Stomach (tissue), 9 donors: ENCODE results near the gene TAF4B. TPM values are rescaled to one million over a fixed set of nuclear protein-coding genes. Genes with fewer than 3 reads are reported as not detected.
A peak's percentile ranks its signal among the peaks of the same experiment; 100 is the strongest.

Experiments used
- DNase-seq, 2 donors: peaks; one replicate each; pipeline versions ENCODE4 v3.0.0 to v3.0.0-alpha.2; 2013 to 2019
- H3K27ac ChIP-seq, 5 donors: fragments of 200-600 bp in 4 of 5; sonication (generic) in 4 of 5; one replicate each; pipeline ENCODE4 v1.5.1; 2013 to 2019; ENCODE audit warnings: mild to moderate bottlenecking in 1 of 5, moderate library complexity in 1 of 5
- H3K27me3 ChIP-seq, 3 donors: fragments of 200-600 bp; sonication (generic); one replicate each; pipeline ENCODE4 v1.5.1; 2017 to 2019; ENCODE audit warnings: mixed run types in 1 of 3
- H3K36me3 ChIP-seq, 4 donors: fragments of 200-600 bp; sonication (generic); 1 replicate in 3 of 4; 2 replicates in 1 of 4; pipeline ENCODE4 v1.5.1; 2016 to 2019
- H3K4me1 ChIP-seq, 4 donors: fragments of 200-600 bp; sonication (generic); one replicate each; pipeline ENCODE4 v1.5.1; 2016 to 2019
- H3K4me3 ChIP-seq, 4 donors: fragments of 200-600 bp; sonication (generic) in 3 of 4; one replicate each; pipeline ENCODE4 v1.5.1; 2016 to 2019; ENCODE audit warnings: mild to moderate bottlenecking in 1 of 4
- H3K9me3 ChIP-seq, 4 donors: fragments of 200-600 bp; sonication (generic); one replicate each; pipeline ENCODE4 v1.5.1; 2016 to 2019
- EP300 ChIP-seq: sonication (generic); formaldehyde crosslinking; IDR thresholded peaks from one replicate; pipeline ENCODE4 v1.6.1; 2017; ENCODE audit warnings: antibody characterized with exemption
- POLR2A ChIP-seq, 4 donors: fragments of 450-650 bp; IDR thresholded peaks; one replicate each; pipeline ENCODE4 v1.6.1; 2016; ENCODE audit warnings: antibody characterized with exemption in 4 of 4, control low read depth in 2 of 4, mild to moderate bottlenecking in 1 of 4, moderate library complexity in 1 of 4
- POLR2AphosphoS5 ChIP-seq, 3 donors: sonication (generic); formaldehyde crosslinking; IDR thresholded peaks; one replicate each; pipeline ENCODE4 v1.6.1; 2016; ENCODE audit warnings: antibody characterized with exemption in 3 of 3
- WGBS, 5 donors: extraction: QIAGEN DNeasy Blood & Tissue Kit in 3 of 5; methylation state at CpG; one replicate each; pipeline versions ENCODE4 v1.1.5 to v1.1.7; 2013 to 2018; 5-methylcytosine and 5-hydroxymethylcytosine counted together
- intact Hi-C: fragments of 100-400 bp; cut with DNase I; formaldehyde crosslinking; loops from one replicate; pipeline ENCODE4 v1.15.1; 2023; ENCODE audit warnings: low total_unique reads
- polyA plus RNA-seq, 3 donors: library from polyadenylated mRNA; stranded (reverse); fragments of 200-250 nt; gene quantifications; one replicate each; pipeline ENCODE4 v1.2.3, GENCODE V29; 2013
- total RNA-seq, 5 donors: library from RNA; depleted of rRNA; stranded (reverse); fragments of >200 nt; gene quantifications; one replicate each; pipeline versions ENCODE4 v1.1.0 to v1.2.3, GENCODE V29; 2014 to 2016
- TF ChIP-seq, protein P1 (sequence below), 7 experiments: fragments of 450-650 bp in 4 of 7; fragments of 200-600 bp in 3 of 7; sonication (generic) in 3 of 7; IDR thresholded peaks; one replicate each; pipeline ENCODE4 v1.5.1; 2016 to 2019; ENCODE audit warnings: antibody characterized with exemption in 7 of 7, control low read depth in 2 of 7, mild to moderate bottlenecking in 1 of 7
- donor health status: healthy with polysubstance abuse.
- donor health status: Bipolar disorder and iron deficiency.
- donor health status: healthy.

Gene TAF4B
- total and polyA plus RNA-seq, 8 donors: 0.58 to 33.6 (median 5.0) TPM

DNA sequence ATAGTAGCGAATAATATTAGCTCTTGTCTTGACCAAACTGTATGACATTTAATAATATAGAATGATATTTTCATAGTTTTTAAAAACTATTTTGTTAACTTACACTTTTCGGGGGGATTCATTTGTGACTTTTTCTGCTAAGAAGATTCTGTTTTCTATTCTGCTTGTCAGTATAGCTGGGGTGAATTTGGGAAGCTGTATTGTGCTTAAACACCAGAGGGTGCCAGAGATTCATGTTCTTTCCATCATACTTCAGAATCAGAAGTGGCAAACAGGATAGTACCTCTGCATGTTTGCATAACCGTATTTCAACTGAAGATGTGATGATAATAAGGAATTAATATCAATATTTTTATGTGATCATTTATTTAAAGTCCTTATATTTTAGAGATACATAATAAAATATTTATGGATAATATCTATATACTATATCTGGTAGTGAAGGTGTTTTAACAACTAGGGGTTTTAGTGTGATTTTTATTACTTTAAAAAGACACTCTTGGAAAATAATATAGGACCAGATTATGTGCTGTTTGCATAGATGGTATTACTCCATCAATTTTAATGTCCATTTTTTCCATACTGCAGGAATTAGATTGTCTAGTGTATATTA lies 81.0 kb downstream of the TAF4B start:
- H3K4me1 ChIP-seq: no peaks in the 10 kb centered on the region
- H3K27me3 ChIP-seq: no peaks in the 10 kb centered on the region
- no peak for TF ChIP-seq POLR2A (IDR thresholded peaks at IDR 0.05)
- TF ChIP-seq EP300: no peak
- TF ChIP-seq, protein P1, sequence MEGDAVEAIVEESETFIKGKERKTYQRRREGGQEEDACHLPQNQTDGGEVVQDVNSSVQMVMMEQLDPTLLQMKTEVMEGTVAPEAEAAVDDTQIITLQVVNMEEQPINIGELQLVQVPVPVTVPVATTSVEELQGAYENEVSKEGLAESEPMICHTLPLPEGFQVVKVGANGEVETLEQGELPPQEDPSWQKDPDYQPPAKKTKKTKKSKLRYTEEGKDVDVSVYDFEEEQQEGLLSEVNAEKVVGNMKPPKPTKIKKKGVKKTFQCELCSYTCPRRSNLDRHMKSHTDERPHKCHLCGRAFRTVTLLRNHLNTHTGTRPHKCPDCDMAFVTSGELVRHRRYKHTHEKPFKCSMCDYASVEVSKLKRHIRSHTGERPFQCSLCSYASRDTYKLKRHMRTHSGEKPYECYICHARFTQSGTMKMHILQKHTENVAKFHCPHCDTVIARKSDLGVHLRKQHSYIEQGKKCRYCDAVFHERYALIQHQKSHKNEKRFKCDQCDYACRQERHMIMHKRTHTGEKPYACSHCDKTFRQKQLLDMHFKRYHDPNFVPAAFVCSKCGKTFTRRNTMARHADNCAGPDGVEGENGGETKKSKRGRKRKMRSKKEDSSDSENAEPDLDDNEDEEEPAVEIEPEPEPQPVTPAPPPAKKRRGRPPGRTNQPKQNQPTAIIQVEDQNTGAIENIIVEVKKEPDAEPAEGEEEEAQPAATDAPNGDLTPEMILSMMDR (IDR thresholded peaks at IDR 0.05): peak in 5 of 7 experiments; percentile 23 to 55 (median 35)
- TF ChIP-seq POLR2AphosphoS5 (IDR thresholded peaks at IDR 0.05): no peak
- intact Hi-C loops: no loop called here
- 43 to 51% (median 46%) methylated on average over 3 of the region's 3 CpGs for WGBS, 5 donors
- H3K27ac ChIP-seq: no peak overlapping the region
- DNase-seq: peak in 1 of 2 donors; percentile 79
- H3K36me3 ChIP-seq: no peaks in the 10 kb centered on the region
- no peaks in the 10 kb centered on the region for H3K9me3 ChIP-seq
- H3K4me3 ChIP-seq: no peak overlapping the region

DNA sequence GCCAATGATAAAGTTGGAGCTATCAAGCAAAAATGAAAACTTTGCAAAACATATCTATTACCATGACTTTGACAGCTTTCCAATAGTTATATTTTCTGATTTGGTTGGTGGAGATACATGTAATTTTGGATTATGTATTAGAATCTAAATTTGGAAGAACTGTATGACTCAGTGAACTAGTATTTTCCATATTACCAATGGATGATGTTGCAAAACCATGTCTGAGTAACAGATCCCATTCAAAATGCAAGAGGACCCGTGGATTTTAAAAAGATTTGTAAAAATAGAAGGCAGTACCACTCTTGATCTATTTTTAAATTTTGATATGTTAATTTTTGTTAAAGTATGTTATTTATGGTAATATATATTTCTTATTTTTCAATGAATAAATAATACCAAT lies 83.0 kb downstream of the TAF4B start:
- Histone ChIP-seq H3K4me3 (no peak overlapping the region), H3K27ac (no peak overlapping the region), H3K9me3 (no peaks in the 10 kb centered on the region), H3K36me3 (no peaks in the 10 kb centered on the region), H3K4me1 (no peaks in the 10 kb centered on the region), H3K27me3 (no peaks in the 10 kb centered on the region)
- TF ChIP-seq, protein P1 (IDR thresholded peaks at IDR 0.05): no peak
- TF ChIP-seq EP300: no peak
- no peak for TF ChIP-seq POLR2AphosphoS5 (IDR thresholded peaks at IDR 0.05)
- no peak for TF ChIP-seq POLR2A (IDR thresholded peaks at IDR 0.05)
- DNase-seq: no peak
- 61 to 80% (median 76%) methylated on average over 1 of the region's 1 CpG for WGBS, 5 donors
- intact Hi-C loops: no loop called here

DNA sequence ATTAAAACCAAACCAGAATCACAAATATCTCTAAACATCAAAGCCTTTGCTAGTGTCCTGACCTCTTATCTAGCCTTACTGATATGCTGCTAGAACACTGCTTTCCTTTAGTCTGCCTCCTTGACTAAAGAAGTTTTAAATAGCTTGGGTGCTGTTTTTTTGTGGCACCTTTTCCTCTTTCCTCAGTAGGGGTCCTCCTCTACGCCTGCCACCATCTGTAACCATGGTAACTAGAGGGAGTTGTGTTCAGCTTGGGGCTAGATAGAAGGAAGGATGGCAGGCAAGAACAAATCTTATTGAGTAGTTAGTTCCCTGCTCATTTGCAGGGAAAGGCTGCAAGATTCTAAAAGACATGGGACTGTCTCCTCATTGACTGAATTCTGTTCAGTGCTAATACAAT lies 86.0 kb downstream of the TAF4B start:
- Histone ChIP-seq H3K27ac (no peak overlapping the region), H3K4me1 (no peaks in the 10 kb centered on the region), H3K36me3 (no peaks in the 10 kb centered on the region), H3K9me3 (no peaks in the 10 kb centered on the region), H3K27me3 (no peaks in the 10 kb centered on the region), H3K4me3 (no peak overlapping the region)
- intact Hi-C loops: no loop called here
- DNase-seq: no peak
- TF ChIP-seq POLR2A (IDR thresholded peaks at IDR 0.05): no peak
- TF ChIP-seq EP300: no peak
- TF ChIP-seq POLR2AphosphoS5 (IDR thresholded peaks at IDR 0.05): no peak
- WGBS, 5 donors: 53 to 76% (median 68%) methylated on average over 1 of the region's 1 CpG

DNA sequence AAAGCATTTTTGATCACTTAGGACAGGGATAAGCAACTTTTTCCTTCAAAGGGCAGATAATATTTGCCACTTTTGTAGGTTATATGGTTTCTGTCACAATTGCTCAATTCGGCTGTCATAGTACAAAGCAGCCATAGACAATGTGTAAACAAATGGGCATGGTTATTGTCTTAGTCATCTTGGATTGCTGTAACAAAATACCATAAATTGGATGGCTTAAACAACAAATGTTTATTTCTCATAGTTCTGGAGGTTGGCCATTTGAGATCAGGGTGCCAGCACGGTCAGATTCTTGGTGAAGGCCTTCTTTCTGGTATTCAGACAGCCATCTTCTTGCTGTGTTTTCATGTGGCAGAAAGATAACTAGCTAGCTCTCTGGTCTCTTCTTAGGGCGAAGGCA lies 91.2 kb downstream of the TAF4B start:
- no peak overlapping the region for H3K27ac ChIP-seq
- intact Hi-C loops: no loop called here
- WGBS, 5 donors: 84 to 99% (median 95%) methylated on average over 3 of the region's 3 CpGs
- H3K4me3 ChIP-seq: no peak overlapping the region
- no peaks in the 10 kb centered on the region for H3K4me1 ChIP-seq
- TF ChIP-seq POLR2AphosphoS5 (IDR thresholded peaks at IDR 0.05): no peak
- TF ChIP-seq, protein P1 (IDR thresholded peaks at IDR 0.05): no peak
- no peak for TF ChIP-seq EP300
- no peak for TF ChIP-seq POLR2A (IDR thresholded peaks at IDR 0.05)
- no peaks in the 10 kb centered on the region for H3K9me3 ChIP-seq
- peaks cover 0 to 12% (median 6%) of the 10 kb centered on the region in 4 donors for H3K36me3 ChIP-seq
- no peaks in the 10 kb centered on the region for H3K27me3 ChIP-seq
- no peak for DNase-seq

DNA sequence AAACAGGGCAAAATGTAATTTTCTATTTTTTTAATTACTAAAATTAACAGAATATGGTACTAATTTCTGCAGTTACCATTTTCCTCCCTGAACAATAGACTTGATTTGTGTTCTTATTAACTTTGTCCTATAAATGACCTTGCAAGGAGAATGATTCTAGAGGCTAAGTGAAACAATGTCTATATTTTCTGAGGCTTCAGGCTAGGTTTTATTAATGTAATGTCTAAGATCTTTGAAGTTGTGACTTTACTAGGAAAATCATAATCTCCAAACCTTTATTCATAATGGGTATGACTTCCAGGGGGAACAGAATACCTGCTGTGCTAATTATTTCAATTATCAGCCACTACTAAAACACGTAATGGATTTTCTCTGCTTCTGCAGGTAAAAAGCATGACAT lies 94.4 kb downstream of the TAF4B start:
- intact Hi-C loops: no loop called here
- Histone ChIP-seq H3K4me1 (no peaks in the 10 kb centered on the region), H3K36me3 (peaks cover 0 to 12% (median 6%) of the 10 kb centered on the region in 4 donors), H3K27ac (no peak overlapping the region), H3K27me3 (no peaks in the 10 kb centered on the region), H3K9me3 (no peaks in the 10 kb centered on the region), H3K4me3 (no peak overlapping the region)
- WGBS, 5 donors: 91 to 98% (median 95%) methylated on average over 1 of the region's 1 CpG
- no peak for DNase-seq
- TF ChIP-seq EP300 (no peak), POLR2AphosphoS5 (IDR thresholded peaks at IDR 0.05) (no peak), POLR2A (IDR thresholded peaks at IDR 0.05) (no peak)
- TF ChIP-seq, protein P1 (IDR thresholded peaks at IDR 0.05): no peak
